Measurements from ENCODE around the gene DNAH2. TPM values are rescaled to one million over a fixed set of nuclear protein-coding genes. Genes with fewer than 3 reads are reported as not detected.

Gene DNAH2
- total RNA-seq, 1 donor from 2014 or later, result 0.09 TPM

DNA sequence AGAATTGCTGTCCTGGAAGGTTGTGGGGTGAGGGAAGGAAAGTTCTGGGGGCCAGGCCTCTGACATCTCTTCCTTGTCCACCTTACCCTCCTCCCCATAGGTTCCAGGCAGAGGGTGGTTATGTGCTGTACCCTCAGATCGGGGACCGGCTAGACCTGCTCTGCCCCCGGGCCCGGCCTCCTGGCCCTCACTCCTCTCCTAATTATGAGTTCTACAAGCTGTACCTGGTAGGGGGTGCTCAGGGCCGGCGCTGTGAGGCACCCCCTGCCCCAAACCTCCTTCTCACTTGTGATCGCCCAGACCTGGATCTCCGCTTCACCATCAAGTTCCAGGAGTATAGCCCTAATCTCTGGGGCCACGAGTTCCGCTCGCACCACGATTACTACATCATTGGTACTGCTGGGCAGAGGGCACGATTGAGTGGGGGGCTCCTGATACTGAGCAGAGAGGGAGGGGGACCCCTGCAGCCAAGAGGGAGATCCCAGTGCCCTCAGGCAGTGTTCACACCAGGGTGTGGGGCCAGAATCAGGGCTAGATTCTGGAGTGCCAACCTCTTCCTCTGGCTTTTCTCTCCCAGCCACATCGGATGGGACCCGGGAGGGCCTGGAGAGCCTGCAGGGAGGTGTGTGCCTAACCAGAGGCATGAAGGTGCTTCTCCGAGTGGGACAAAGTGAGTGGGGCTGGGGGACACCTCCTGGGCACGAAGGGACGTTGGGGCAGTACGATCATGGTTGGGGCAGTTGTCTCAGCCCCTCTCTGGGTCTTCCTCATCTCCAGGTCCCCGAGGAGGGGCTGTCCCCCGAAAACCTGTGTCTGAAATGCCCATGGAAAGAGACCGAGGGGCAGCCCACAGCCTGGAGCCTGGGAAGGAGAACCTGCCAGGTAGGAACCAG is 9.4 kb upstream of the DNAH2 start:
- H3K4me3 ChIP-seq, result no peak overlapping the region
- no peak overlapping the region for H3K27ac Mint-ChIP-seq
- H3K4me3 Mint-ChIP-seq, result peak overlapping the region; percentile 75

DNA sequence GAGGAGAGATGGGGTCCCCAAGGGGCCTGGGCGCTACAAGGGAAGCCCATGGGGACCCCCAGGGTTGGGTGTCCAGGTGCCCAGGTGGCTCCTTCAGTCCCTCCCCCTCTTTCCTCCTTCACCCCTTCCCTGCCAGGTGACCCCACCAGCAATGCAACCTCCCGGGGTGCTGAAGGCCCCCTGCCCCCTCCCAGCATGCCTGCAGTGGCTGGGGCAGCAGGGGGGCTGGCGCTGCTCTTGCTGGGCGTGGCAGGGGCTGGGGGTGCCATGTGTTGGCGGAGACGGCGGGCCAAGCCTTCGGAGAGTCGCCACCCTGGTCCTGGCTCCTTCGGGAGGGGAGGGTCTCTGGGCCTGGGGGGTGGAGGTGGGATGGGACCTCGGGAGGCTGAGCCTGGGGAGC is 8.5 kb upstream of the DNAH2 start:
- H3K4me2 ChIP-seq, result no peak overlapping the region
- Mint-ChIP-seq H3K9me3 (no peaks in the 10 kb centered on the region), H3K4me1 (peaks cover 73% of the 10 kb centered on the region), H3K27me3 (ENCODE audit: insufficient read depth, low read depth) (peaks cover 12% of the 10 kb centered on the region), H3K36me3 (peaks cover 22% of the 10 kb centered on the region), H3K27ac (no peak overlapping the region), H3K4me3 (no peak overlapping the region)
- TF ChIP-seq, protein P1, sequence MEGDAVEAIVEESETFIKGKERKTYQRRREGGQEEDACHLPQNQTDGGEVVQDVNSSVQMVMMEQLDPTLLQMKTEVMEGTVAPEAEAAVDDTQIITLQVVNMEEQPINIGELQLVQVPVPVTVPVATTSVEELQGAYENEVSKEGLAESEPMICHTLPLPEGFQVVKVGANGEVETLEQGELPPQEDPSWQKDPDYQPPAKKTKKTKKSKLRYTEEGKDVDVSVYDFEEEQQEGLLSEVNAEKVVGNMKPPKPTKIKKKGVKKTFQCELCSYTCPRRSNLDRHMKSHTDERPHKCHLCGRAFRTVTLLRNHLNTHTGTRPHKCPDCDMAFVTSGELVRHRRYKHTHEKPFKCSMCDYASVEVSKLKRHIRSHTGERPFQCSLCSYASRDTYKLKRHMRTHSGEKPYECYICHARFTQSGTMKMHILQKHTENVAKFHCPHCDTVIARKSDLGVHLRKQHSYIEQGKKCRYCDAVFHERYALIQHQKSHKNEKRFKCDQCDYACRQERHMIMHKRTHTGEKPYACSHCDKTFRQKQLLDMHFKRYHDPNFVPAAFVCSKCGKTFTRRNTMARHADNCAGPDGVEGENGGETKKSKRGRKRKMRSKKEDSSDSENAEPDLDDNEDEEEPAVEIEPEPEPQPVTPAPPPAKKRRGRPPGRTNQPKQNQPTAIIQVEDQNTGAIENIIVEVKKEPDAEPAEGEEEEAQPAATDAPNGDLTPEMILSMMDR (IDR thresholded peaks at IDR 0.05), result no peak
- TF ChIP-seq EZH2 (IDR thresholded peaks at IDR 0.05) (no peak), EZH2phosphoT487 (IDR thresholded peaks at IDR 0.05) (no peak)
- H3K27ac ChIP-seq, result no peak overlapping the region
- H3K36me3 ChIP-seq, result no peaks in the 10 kb centered on the region
- H3K9ac ChIP-seq, result no peak overlapping the region
- no peak overlapping the region for H2AFZ ChIP-seq (replicated peaks)
- DNase-seq (ENCODE audit: low spot score), result no peak
- peaks cover 36% of the 10 kb centered on the region for H3K4me1 ChIP-seq
- H3K9me3 ChIP-seq (ENCODE audit: low read depth), result no peaks in the 10 kb centered on the region
- peaks cover 4% of the 10 kb centered on the region for H3K79me2 ChIP-seq (ENCODE audit: low read depth)
- H4K20me1 ChIP-seq (ENCODE audit: low read depth), result peaks cover 37% of the 10 kb centered on the region
- peaks cover 19% of the 10 kb centered on the region for H3K27me3 ChIP-seq
- H3K4me3 ChIP-seq, result no peak overlapping the region
- peaks cover 40% of the 10 kb centered on the region for H3F3A ChIP-seq (ENCODE audit: low read depth)

More for the DNA sequence above, 9.4 kb upstream of the DNAH2 start:
- H3K9ac ChIP-seq, result no peak overlapping the region
- peaks cover 16% of the 10 kb centered on the region for H3K27me3 ChIP-seq
- H3K79me2 ChIP-seq (ENCODE audit: low read depth), result peaks cover 4% of the 10 kb centered on the region
- H3K9me3 ChIP-seq (ENCODE audit: low read depth), result no peaks in the 10 kb centered on the region
- Mint-ChIP-seq H3K9me3 (no peaks in the 10 kb centered on the region), H3K36me3 (peaks cover 22% of the 10 kb centered on the region), H3K4me1 (peaks cover 73% of the 10 kb centered on the region), H3K27me3 (ENCODE audit: insufficient read depth, low read depth) (peaks cover 12% of the 10 kb centered on the region)
- peaks cover 40% of the 10 kb centered on the region for H3K4me1 ChIP-seq
- DNase-seq (ENCODE audit: low spot score), result no peak
- no peak overlapping the region for H3K27ac ChIP-seq
- no peak overlapping the region for H3K4me2 ChIP-seq
- TF ChIP-seq, protein P1 (IDR thresholded peaks at IDR 0.05), result no peak
- no peak for TF ChIP-seq EZH2phosphoT487 (IDR thresholded peaks at IDR 0.05)
- no peak for TF ChIP-seq EZH2 (IDR thresholded peaks at IDR 0.05)
- no peak overlapping the region for H2AFZ ChIP-seq (replicated peaks)
- no peaks in the 10 kb centered on the region for H3K36me3 ChIP-seq
- H4K20me1 ChIP-seq (ENCODE audit: low read depth), result peaks cover 43% of the 10 kb centered on the region
- H3F3A ChIP-seq (ENCODE audit: low read depth), result peaks cover 36% of the 10 kb centered on the region

DNA sequence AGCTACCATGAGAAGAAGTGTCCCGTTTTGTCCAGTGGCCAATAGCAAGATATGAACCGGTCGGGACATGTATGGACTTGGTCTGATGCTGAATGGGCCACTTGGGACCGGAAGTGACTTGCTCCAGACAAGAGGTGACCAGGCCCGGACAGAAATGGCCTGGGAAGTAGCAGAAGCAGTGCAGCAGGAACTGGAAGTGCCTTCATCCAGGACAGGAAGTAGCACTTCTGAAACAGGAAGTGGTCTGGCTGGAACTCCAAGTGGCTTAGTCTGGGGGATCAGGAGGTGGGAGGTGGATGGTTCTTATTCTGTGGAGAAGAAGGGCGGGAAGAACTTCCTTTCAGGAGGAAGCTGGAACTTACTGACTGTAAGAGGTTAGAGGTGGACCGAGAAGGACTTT is 7.2 kb upstream of the DNAH2 start:
- peaks cover 31% of the 10 kb centered on the region for H3F3A ChIP-seq (ENCODE audit: low read depth)
- no peaks in the 10 kb centered on the region for H3K9me3 Mint-ChIP-seq
- peaks cover 22% of the 10 kb centered on the region for H3K36me3 Mint-ChIP-seq
- no peak overlapping the region for H3K4me2 ChIP-seq
- H4K20me1 ChIP-seq (ENCODE audit: low read depth), result peaks cover 33% of the 10 kb centered on the region
- H3K9ac ChIP-seq, result no peak overlapping the region
- H3K4me3 ChIP-seq, result no peak overlapping the region
- H3K27ac Mint-ChIP-seq, result peak overlapping the region; percentile 12
- no peak for DNase-seq (ENCODE audit: low spot score)
- no peak overlapping the region for H2AFZ ChIP-seq (replicated peaks)
- H3K27ac ChIP-seq, result no peak overlapping the region
- H3K36me3 ChIP-seq, result no peaks in the 10 kb centered on the region
- H3K4me3 Mint-ChIP-seq, result peak overlapping the region; percentile 37
- peaks cover 4% of the 10 kb centered on the region for H3K79me2 ChIP-seq (ENCODE audit: low read depth)
- H3K4me1 Mint-ChIP-seq, result peaks cover 77% of the 10 kb centered on the region
- TF ChIP-seq, protein P1 (IDR thresholded peaks at IDR 0.05), result no peak
- TF ChIP-seq EZH2phosphoT487 (IDR thresholded peaks at IDR 0.05) (no peak), EZH2 (IDR thresholded peaks at IDR 0.05) (no peak)
- H3K9me3 ChIP-seq (ENCODE audit: low read depth), result no peaks in the 10 kb centered on the region
- peaks cover 13% of the 10 kb centered on the region for H3K27me3 ChIP-seq
- peaks cover 29% of the 10 kb centered on the region for H3K4me1 ChIP-seq
- peaks cover 15% of the 10 kb centered on the region for H3K27me3 Mint-ChIP-seq (ENCODE audit: insufficient read depth, low read depth)

Measured in neural progenitor cell (in vitro differentiated cells).